ENCODE data around the gene PIGM. TPM values are rescaled to one million over a fixed set of nuclear protein-coding genes. Genes with fewer than 3 reads are reported as not detected.

PIGM gene
- total RNA-seq, 4 donors from 2014 or later = 2.4 to 4.5 (median 3.6) TPM

GRCh38 chr1:160024195-160024905 is 7.4 kb downstream of the PIGM start:
- whole genome bisulfite sequencing, 2 donors = 62 to 79% methylated on average over 2 of the region's 2 CpGs
- TF ChIP-seq POLR2A (IDR thresholded peaks at IDR 0.05) = no peak
- no peak for TF ChIP-seq CTCF (IDR thresholded peaks at IDR 0.05)
- intact Hi-C loops (cut with DNase I; ENCODE audit: low total_unique reads) = no loop called here
- no peak overlapping the region for H3K4me3 ChIP-seq (ENCODE audit: low read depth, poor library complexity, severe bottlenecking)
- DNase-seq (ENCODE audit: low spot score in 2 of 2) = no peak

GRCh38 chr1:160022330-160023310 is 9.2 kb downstream of the PIGM start:
- DNase-seq (ENCODE audit: low spot score in 2 of 2) = no peak
- no peak overlapping the region for H3K4me3 ChIP-seq (ENCODE audit: low read depth, poor library complexity, severe bottlenecking)
- intact Hi-C loops (cut with DNase I; ENCODE audit: low total_unique reads) = no loop called here
- WGBS, 2 donors = 53 to 55% methylated on average over 6 of the region's 6 CpGs
- TF ChIP-seq POLR2A (IDR thresholded peaks at IDR 0.05) (no peak), CTCF (IDR thresholded peaks at IDR 0.05) (no peak)

- 82 to 85% methylated on average over 5 of the region's 5 CpGs for WGBS, 2 donors
- no peak overlapping the region for H3K4me3 ChIP-seq (ENCODE audit: low read depth, poor library complexity, severe bottlenecking)
- DNase-seq (ENCODE audit: low spot score in 2 of 2) = no peak
- TF ChIP-seq POLR2A (IDR thresholded peaks at IDR 0.05) (no peak), CTCF (IDR thresholded peaks at IDR 0.05) (no peak)
- intact Hi-C loops (cut with DNase I; ENCODE audit: low total_unique reads) = no loop called here
Measured at GRCh38 chr1:160021376-160022074, 10.3 kb downstream of the PIGM start.

DNA sequence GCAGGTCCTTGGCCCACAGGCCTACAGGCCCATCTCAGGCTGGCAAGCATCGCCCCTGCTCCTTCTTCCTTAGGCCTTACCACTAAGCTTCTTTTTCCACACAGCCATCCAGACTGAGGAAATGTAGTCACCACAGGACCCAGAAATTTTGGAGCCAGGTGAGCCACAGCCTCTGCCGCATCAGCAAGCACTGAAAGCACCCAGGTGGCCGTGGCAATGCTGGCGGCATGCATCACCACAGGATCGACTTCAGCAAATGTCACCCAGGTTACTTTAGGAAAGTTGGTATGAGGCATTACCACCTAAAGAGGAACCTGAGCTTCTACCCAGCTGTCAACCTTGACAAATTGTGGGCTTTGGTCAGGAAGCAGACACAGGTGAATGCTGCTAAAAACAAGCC is 11.6 kb downstream of the PIGM start:
- 85 to 93% methylated on average over 5 of the region's 5 CpGs for WGBS, 2 donors
- H3K4me3 ChIP-seq (ENCODE audit: low read depth, poor library complexity, severe bottlenecking) = no peak overlapping the region
- TF ChIP-seq POLR2A (IDR thresholded peaks at IDR 0.05) = no peak
- no peak for TF ChIP-seq CTCF (IDR thresholded peaks at IDR 0.05)
- DNase-seq (ENCODE audit: low spot score in 2 of 2) = no peak
- intact Hi-C loops (cut with DNase I; ENCODE audit: low total_unique reads) = no loop called here

- H3K4me3 ChIP-seq (ENCODE audit: low read depth, poor library complexity, severe bottlenecking) = no peak overlapping the region
- intact Hi-C loops (cut with DNase I; ENCODE audit: low total_unique reads) = no loop called here
- WGBS, 2 donors = 41 to 58% methylated on average over 1 of the region's 1 CpG
- TF ChIP-seq POLR2A (IDR thresholded peaks at IDR 0.05) (no peak), CTCF (IDR thresholded peaks at IDR 0.05) (no peak)
- no peak for DNase-seq (ENCODE audit: low spot score in 2 of 2)
Measured at GRCh38 chr1:160018900-160019299, 12.9 kb downstream of the PIGM start.

All from lower leg skin (tissue), 4 donors.